K562 (cell line): ENCODE data around the gene PLCB3. TPM values are rescaled to one million over a fixed set of nuclear protein-coding genes. Genes with fewer than 3 reads are reported as not detected.

Experiments used
- ARID1B ChIP-seq: fragments of 450-650 bp; IDR thresholded peaks from 2 replicates; pipeline ENCODE4 v1.6.1; 2016; ENCODE audit warnings: antibody characterized with exemption, mild to moderate bottlenecking, inconsistent platforms
- ILF3 ChIP-seq: fragments of 450-650 bp; IDR thresholded peaks from 2 replicates; pipeline ENCODE4 v1.6.1; 2018; ENCODE audit warnings: antibody characterized with exemption, mild to moderate bottlenecking, moderate library complexity, borderline replicate concordance
- KAT7 ChIP-seq: sonication (generic); formaldehyde crosslinking; IDR thresholded peaks from 2 replicates; pipeline ENCODE4 v1.8.0; 2022; ENCODE audit warnings: missing genetic modification reagents, mild to moderate bottlenecking, borderline replicate concordance
- KLF10 ChIP-seq: fragments of 250-450 bp; sonication (Bioruptor Pico); IDR thresholded peaks from 2 replicates; pipeline ENCODE4 v1.6.1; 2021; ENCODE audit warnings: matching md5 sums
- L3MBTL2 ChIP-seq: fragments of 450-650 bp; IDR thresholded peaks from 2 replicates; pipeline ENCODE4 v1.6.1; 2016; ENCODE audit warnings: mild to moderate bottlenecking, moderate library complexity
- MECOM ChIP-seq: fragments of 250-450 bp; sonication (Bioruptor Pico); IDR thresholded peaks from 2 replicates; pipeline ENCODE4 v1.8.0; 2022; ENCODE audit warnings: inconsistent platforms
- MXI1 ChIP-seq: IDR thresholded peaks from 2 replicates; pipeline ENCODE4 v1.6.1; 2011; ENCODE audit warnings: low read depth, mild to moderate bottlenecking, improper control_type of control experiment, low read length
- POLR2A ChIP-seq: fragments of 450-650 bp; conservative IDR thresholded peaks from 2 replicates; pipeline ENCODE4 v1.6.1; 2016
- RBM39 ChIP-seq: fragments of 200-400 bp; formaldehyde crosslinking; optimal IDR thresholded peaks from 2 replicates; pipeline ENCODE3; 2018; ENCODE audit warnings: low read depth, low read length
- STAT5B ChIP-seq: fragments of 250-450 bp; sonication (Bioruptor Pico); IDR thresholded peaks from 2 replicates; pipeline ENCODE4 v1.8.0; 2021; ENCODE audit warnings: mild to moderate bottlenecking, inconsistent platforms
- TARDBP ChIP-seq: fragments of 450-650 bp; IDR thresholded peaks from 2 replicates; pipeline ENCODE4 v1.6.1; 2016
- ZNF224 ChIP-seq: sonication (generic); formaldehyde crosslinking; IDR thresholded peaks from 2 replicates; pipeline ENCODE4 v1.8.0; 2022; ENCODE audit warnings: mild to moderate bottlenecking, missing genetic modification reagents
- polyA plus RNA-seq, 8 experiments: library from polyadenylated mRNA; depleted of rRNA in 4 of 8; stranded (reverse) in 5 of 8; unstranded in 3 of 8; fragments of >200 nt; fragmentation: Nextera tagmentation in 2 of 8; fragmentation: Illumina TruSeq in 1 of 8; extraction: Ambion mirVana in 2 of 8; extraction: Trizol in 1 of 8; gene quantifications; 2 replicates each; pipeline versions ENCODE4 v1.2.1 to v1.2.3, GENCODE V29; 2011 to 2014; ENCODE audit warnings: inconsistent platforms in 1 of 8, missing spikeins in 1 of 8
- total RNA-seq, 7 experiments: library from RNA; depleted of rRNA in 6 of 7; stranded (reverse); fragments of >200 nt in 6 of 7; fragmentation: Illumina TruSeq in 2 of 7; extraction: Trizol in 2 of 7; gene quantifications; 2 replicates each; pipeline versions ENCODE4 v1.2.1 to v1.2.3, GENCODE V29; 2011 to 2021; ENCODE audit warnings: low replicate concordance in 1 of 7
- TF ChIP-seq, protein P1 (sequence below), 2 experiments: fragments of 450-650 bp; IDR thresholded peaks; 2 replicates each; pipeline ENCODE4 v1.6.1; 2018; ENCODE audit warnings: mild to moderate bottlenecking in 2 of 2, low read depth in 1 of 2; ENCODE audit not compliant: partially characterized antibody in 2 of 2
- TF ChIP-seq, protein P2 (sequence below): fragments of 250-450 bp; sonication (Bioruptor Pico); IDR thresholded peaks from 2 replicates; pipeline ENCODE4 v1.4.0; 2020; ENCODE audit warnings: mild to moderate bottlenecking, moderate library complexity, borderline replicate concordance
- TF ChIP-seq, protein P3 (sequence below): sonication (generic); formaldehyde crosslinking; IDR thresholded peaks from 2 replicates; pipeline ENCODE4 v1.5.0; 2020; ENCODE audit warnings: missing genetic modification reagents
- TF ChIP-seq, protein P4 (sequence below), 3 experiments: IDR thresholded peaks in 2 of 3; conservative IDR thresholded peaks in 1 of 3; 2 replicates each; pipeline ENCODE4 v1.5.1; 2011 to 2012; ENCODE audit warnings: low read length in 3 of 3, mild to moderate bottlenecking in 3 of 3, control low read depth in 2 of 3, improper control_type of control experiment in 1 of 3, inconsistent platforms in 1 of 3, low read depth in 1 of 3, mixed read lengths in 1 of 3, moderate library complexity in 1 of 3; ENCODE audit not compliant: insufficient read depth in 2 of 3
- TF ChIP-seq, protein P5 (sequence below): fragments of 450-650 bp; IDR thresholded peaks from 2 replicates; pipeline ENCODE4 v1.6.1; 2016

The PLCB3 gene
- total and polyA plus RNA-seq, 9 of the 15 experiments (the other 6 are each of a cell fraction or from before 2014, with no cell fraction given), result 0.31 to 44.8 (median 14.6) TPM

DNA sequence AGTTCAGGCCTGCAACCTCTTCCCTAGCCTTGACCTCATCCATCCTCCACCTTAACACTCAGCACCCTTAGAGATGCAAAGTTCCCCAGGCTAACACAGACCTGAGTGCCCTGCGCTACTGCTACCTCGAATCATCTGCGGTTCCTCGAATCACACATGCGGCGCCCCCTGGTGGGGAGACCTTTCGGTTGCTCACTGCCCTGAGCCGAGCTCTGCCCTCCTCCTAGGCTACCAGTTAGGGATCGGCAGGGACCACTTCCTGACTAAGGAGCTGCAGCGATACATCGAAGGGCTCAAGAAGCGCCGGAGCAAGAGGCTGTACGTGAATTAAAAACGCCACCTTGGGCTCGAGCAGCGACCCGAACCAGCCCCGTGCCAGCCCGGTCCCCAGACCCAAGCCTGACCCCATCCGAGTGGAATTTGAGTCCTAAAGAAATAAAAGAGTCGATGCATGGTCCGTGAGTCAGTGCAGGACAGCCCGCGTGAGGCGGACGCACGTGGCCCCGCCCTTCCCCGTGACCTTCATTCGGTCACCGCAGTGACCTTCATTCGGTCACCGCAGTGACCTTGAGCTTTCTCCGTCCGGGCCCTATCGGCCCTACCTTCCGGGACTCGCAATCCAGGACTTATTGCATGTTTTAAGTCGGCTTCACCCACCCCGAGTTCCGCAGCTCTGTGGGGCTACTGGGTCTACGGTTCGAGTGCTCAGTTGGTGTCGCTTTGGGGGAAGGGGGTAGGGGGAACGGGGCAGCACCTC lies 53.2 kb downstream of the PLCB3 start (continued):
- TF ChIP-seq, protein P1, sequence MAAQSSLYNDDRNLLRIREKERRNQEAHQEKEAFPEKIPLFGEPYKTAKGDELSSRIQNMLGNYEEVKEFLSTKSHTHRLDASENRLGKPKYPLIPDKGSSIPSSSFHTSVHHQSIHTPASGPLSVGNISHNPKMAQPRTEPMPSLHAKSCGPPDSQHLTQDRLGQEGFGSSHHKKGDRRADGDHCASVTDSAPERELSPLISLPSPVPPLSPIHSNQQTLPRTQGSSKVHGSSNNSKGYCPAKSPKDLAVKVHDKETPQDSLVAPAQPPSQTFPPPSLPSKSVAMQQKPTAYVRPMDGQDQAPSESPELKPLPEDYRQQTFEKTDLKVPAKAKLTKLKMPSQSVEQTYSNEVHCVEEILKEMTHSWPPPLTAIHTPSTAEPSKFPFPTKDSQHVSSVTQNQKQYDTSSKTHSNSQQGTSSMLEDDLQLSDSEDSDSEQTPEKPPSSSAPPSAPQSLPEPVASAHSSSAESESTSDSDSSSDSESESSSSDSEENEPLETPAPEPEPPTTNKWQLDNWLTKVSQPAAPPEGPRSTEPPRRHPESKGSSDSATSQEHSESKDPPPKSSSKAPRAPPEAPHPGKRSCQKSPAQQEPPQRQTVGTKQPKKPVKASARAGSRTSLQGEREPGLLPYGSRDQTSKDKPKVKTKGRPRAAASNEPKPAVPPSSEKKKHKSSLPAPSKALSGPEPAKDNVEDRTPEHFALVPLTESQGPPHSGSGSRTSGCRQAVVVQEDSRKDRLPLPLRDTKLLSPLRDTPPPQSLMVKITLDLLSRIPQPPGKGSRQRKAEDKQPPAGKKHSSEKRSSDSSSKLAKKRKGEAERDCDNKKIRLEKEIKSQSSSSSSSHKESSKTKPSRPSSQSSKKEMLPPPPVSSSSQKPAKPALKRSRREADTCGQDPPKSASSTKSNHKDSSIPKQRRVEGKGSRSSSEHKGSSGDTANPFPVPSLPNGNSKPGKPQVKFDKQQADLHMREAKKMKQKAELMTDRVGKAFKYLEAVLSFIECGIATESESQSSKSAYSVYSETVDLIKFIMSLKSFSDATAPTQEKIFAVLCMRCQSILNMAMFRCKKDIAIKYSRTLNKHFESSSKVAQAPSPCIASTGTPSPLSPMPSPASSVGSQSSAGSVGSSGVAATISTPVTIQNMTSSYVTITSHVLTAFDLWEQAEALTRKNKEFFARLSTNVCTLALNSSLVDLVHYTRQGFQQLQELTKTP (IDR thresholded peaks at IDR 0.05; ENCODE audit: low read depth in 1 of 2, partially characterized antibody in 2 of 2), result peak in 1 of 2 experiments; percentile 81
- TF ChIP-seq KAT7 (0 out of 2 replicates have a peak, but pooled peaks have one; percentile 55), KLF10 (CRISPR knock-in tag) (no peak), L3MBTL2 (peak; percentile 89), POLR2A (peak; percentile 77), MXI1 (no peak), ZNF224 (CRISPR knock-in tag) (no peak), MECOM (0 out of 2 replicates have a peak, but pooled peaks have one; percentile 4), RBM39 (peak; percentile 71), STAT5B (CRISPR knock-in tag) (no peak), TARDBP (peak; percentile 73; the same call in 1 of the 2 replicates), ILF3 (no peak), ARID1B (peak; percentile 45; the same call in 1 of the 2 replicates)
- TF ChIP-seq, protein P2, sequence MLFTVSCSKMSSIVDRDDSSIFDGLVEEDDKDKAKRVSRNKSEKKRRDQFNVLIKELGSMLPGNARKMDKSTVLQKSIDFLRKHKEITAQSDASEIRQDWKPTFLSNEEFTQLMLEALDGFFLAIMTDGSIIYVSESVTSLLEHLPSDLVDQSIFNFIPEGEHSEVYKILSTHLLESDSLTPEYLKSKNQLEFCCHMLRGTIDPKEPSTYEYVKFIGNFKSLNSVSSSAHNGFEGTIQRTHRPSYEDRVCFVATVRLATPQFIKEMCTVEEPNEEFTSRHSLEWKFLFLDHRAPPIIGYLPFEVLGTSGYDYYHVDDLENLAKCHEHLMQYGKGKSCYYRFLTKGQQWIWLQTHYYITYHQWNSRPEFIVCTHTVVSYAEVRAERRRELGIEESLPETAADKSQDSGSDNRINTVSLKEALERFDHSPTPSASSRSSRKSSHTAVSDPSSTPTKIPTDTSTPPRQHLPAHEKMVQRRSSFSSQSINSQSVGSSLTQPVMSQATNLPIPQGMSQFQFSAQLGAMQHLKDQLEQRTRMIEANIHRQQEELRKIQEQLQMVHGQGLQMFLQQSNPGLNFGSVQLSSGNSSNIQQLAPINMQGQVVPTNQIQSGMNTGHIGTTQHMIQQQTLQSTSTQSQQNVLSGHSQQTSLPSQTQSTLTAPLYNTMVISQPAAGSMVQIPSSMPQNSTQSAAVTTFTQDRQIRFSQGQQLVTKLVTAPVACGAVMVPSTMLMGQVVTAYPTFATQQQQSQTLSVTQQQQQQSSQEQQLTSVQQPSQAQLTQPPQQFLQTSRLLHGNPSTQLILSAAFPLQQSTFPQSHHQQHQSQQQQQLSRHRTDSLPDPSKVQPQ (CRISPR knock-in tag), result no peak
- TF ChIP-seq, protein P3, sequence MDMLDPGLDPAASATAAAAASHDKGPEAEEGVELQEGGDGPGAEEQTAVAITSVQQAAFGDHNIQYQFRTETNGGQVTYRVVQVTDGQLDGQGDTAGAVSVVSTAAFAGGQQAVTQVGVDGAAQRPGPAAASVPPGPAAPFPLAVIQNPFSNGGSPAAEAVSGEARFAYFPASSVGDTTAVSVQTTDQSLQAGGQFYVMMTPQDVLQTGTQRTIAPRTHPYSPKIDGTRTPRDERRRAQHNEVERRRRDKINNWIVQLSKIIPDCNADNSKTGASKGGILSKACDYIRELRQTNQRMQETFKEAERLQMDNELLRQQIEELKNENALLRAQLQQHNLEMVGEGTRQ, result peak; percentile 52
- TF ChIP-seq, protein P4, sequence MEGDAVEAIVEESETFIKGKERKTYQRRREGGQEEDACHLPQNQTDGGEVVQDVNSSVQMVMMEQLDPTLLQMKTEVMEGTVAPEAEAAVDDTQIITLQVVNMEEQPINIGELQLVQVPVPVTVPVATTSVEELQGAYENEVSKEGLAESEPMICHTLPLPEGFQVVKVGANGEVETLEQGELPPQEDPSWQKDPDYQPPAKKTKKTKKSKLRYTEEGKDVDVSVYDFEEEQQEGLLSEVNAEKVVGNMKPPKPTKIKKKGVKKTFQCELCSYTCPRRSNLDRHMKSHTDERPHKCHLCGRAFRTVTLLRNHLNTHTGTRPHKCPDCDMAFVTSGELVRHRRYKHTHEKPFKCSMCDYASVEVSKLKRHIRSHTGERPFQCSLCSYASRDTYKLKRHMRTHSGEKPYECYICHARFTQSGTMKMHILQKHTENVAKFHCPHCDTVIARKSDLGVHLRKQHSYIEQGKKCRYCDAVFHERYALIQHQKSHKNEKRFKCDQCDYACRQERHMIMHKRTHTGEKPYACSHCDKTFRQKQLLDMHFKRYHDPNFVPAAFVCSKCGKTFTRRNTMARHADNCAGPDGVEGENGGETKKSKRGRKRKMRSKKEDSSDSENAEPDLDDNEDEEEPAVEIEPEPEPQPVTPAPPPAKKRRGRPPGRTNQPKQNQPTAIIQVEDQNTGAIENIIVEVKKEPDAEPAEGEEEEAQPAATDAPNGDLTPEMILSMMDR (IDR thresholded peaks at IDR 0.05 in 2 of 3, conservative IDR thresholded peaks at IDR 0.05 in 1 of 3; ENCODE audit: insufficient read depth in 2 of 3, low read depth in 1 of 3, low read length in 3 of 3), result peak; percentile 84 to 94 (median 87)
- TF ChIP-seq, protein P5, sequence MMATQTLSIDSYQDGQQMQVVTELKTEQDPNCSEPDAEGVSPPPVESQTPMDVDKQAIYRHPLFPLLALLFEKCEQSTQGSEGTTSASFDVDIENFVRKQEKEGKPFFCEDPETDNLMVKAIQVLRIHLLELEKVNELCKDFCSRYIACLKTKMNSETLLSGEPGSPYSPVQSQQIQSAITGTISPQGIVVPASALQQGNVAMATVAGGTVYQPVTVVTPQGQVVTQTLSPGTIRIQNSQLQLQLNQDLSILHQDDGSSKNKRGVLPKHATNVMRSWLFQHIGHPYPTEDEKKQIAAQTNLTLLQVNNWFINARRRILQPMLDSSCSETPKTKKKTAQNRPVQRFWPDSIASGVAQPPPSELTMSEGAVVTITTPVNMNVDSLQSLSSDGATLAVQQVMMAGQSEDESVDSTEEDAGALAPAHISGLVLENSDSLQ, result peak; percentile 21; the same call in 1 of the 2 replicates
